Lower leg skin (tissue), 3 donors: ENCODE measurements around the gene DPP10.

ENCODE experiments used
- CTCF ChIP-seq, 3 donors: fragments of 450-650 bp; IDR thresholded peaks; one replicate each; pipeline ENCODE4 v1.5.1; 2016; ENCODE audit warnings: antibody characterized with exemption in 3 of 3, mild to moderate bottlenecking in 3 of 3, moderate library complexity in 2 of 3
- POLR2A ChIP-seq, 2 donors: fragments of 450-650 bp; IDR thresholded peaks; one replicate each; pipeline ENCODE4 v1.6.1; 2016 to 2017; ENCODE audit warnings: antibody characterized with exemption in 2 of 2, mild to moderate bottlenecking in 1 of 2, moderate library complexity in 1 of 2

GRCh38 chr2:115678129-115678528, 1235.7 kb downstream of the DPP10 start:
- TF ChIP-seq CTCF (IDR thresholded peaks at IDR 0.05) (no peak), POLR2A (IDR thresholded peaks at IDR 0.05) (no peak)
